ENCODE data around the gene NCKAP5L.
"Not testable (repeated sequence)": the region's sequence is repeated elsewhere in the genome, so short reads cannot be mapped to it uniquely, and the experiment has no call there.

NCKAP5L gene

DNA sequence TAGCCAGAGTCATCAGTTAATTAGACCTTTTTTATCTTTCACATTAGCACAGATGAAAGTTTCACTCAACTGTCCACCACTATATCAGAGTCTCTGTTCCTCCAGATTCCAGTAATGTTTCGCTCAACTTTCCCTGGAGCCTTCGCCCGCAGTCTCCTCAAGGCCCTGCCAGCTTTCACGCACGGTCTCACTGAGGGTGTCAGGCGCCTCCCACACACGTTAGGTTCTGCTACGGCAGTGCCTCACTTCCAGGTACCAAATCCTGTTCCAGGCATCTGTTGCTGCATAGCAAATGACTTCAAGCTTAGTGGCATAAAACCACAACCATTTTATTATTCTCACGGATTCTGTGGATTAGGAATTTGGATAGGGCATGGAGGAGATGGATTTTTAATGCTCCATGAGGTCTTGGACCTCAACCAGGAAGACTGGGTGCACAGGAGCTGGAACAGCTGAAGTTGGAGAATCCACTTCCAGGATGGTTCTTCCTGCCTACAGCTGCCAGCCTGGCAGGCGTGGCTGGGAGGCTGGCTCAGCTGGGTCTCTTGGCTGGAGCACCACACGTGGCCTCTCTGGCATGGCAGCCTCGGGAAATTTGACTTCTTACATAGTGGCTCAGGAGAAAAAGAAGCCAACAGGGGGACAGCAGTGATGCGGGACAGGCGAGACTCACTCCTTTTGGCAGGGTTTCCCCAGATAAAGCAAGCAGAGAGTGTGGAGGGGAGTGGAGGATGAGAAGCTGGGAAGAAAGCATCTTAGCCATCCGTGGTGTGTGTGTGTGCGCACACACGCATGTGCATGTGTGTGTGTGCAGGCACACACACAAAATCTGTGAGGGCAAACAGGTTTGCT, 36.0 kb upstream of the NCKAP5L start:
- DNase-seq = no peak

DNA sequence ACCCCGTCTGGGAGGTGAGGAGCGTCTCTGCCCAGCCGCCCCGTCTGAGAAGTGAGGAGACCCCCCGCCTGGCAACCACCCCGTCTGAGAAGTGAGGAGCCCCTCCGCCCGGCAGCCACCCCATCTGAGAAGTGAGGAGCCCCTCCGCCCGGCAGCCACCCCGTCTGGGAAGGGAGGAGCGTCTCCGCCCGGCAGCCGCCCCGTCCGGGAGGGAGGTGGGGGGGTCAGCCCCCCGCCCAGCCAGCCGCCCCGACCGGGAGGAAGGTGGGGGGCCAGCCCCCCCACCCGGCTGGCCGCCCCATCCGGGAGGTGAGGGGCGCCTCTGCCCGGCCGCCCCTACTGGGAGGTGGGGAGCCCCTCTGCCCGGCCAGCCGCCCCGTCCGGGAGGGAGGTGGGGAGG, 32.7 kb upstream of the NCKAP5L start:
- DNase-seq = not testable (repeated sequence)

DNA sequence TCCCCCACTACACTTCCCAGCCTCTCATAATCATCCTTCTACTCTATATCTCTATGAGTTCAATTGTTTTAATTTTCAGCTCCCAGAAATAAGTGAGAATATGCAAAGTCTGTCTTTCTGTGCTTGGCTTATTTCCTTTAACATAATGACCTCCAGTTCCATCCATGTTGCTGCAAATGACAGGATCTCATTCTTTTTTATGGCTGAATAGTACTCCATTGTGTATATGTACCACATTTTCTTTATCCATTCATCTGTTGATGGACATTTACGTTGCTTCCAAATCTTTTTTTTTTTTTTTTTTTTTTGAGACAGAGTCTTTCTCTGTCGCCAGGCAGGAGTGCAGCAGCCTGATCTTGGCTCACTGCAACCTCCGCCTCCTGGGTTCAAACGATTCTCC, 27.7 kb upstream of the NCKAP5L start:
- not testable (repeated sequence) for DNase-seq

DNA sequence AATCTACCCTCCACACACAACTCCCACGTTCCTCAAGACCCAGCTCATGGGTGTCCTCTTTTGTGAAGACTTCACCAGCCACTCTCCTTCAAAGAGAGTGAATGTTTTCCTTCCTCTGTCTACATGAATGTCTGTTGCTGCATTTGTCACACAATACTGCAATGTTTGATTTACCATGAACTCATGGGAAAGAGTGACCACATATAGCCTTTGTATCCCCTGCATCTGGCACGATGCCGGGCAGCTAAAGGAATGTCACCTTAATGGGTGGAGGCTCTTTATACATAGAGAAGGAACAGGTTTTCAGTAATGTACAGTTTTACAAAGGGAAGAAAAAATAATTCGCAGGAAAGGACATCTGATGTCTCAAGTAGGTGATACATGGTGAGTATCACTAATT, 26.8 kb upstream of the NCKAP5L start:
- no peak for DNase-seq

DNA sequence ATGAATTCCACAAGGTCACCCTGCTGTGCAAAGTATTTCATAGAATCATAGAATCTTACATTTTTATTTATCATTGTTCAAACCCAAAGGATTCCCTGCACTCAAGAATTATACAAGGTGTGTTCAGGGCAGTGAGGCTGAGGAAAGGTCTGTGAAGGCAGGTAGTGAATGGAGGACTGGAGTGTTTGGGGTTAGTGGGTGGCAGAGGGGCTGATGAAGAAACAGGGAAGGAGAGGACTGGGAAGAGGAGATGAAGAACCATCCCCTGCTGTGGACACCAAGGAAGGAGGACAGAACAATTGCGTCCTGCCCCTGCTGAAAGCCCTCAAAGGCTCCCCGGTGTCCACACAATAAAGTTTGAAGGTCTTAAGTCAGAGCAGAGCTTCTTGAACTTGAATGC, 25.5 kb upstream of the NCKAP5L start:
- DNase-seq = no peak

DNA sequence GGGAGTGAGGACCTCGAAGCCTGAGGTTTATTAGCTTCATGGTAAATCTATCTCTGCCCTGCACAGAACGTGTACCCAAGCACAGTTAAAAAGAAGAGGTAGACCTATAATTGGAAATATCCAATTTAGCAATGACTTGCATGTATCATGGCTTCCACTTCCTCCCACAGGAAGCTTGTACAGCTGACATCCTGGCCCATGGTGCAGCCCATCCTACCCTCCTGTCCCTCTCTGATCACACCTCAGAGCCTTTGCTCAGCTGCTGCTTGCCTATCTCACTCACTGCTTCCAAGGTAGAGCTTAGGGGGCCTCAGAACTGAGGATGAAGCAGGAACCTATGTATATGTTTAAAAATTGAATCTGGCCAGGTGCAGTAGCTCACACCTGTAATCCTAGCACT, 18.9 kb upstream of the NCKAP5L start:
- no peak for DNase-seq

- no peak for DNase-seq
These were observed 17.8 kb upstream of the NCKAP5L start for GRCh38 chr12:49846032-49846431.

DNA sequence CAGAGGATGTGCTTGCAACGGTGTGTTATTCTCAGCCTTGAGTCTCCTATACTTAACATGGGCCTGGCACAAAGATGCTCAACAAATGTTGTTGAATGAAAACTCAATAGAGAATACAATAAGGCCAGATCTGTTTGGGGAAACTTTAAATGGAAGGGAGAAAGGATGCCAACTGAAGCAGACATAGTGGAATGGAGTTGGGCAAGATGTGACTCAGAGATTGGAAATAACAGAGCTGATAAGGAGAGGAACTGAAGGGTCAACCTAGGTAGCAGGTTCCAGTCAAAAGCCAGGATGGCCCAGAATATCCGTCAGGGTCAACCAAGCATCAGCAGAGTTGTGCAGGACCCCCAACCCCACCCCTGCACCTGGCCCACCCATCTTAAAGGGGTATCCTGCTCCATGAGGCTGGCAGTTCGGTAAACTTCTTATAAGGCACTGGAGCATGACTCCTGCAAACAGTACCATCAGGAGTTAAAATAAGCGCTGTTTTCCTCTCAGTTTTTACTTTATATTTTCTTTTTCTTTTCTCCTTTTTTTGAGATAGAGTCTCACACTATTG, 15.7 kb upstream of the NCKAP5L start:
- no peak for DNase-seq

DNA sequence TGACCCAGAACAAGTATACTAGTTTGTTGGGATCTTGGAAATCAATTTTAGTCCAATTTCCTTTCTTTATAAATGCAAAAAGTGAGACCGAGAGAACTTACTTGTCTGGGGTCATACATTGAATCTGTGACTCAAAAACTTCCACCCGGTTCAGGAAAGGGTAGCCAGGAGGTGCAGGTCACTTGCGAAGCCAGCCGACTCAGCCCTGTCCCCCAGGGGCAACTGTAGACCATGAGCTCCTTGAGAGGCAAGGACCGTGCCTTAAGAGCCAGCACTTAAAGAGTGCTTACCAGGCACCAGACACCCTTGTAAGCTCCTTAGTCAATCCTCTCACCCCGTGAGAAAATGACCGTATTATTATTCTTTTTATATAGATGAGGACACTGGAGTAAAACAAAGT, 15.2 kb upstream of the NCKAP5L start:
- no peak for DNase-seq

DNA sequence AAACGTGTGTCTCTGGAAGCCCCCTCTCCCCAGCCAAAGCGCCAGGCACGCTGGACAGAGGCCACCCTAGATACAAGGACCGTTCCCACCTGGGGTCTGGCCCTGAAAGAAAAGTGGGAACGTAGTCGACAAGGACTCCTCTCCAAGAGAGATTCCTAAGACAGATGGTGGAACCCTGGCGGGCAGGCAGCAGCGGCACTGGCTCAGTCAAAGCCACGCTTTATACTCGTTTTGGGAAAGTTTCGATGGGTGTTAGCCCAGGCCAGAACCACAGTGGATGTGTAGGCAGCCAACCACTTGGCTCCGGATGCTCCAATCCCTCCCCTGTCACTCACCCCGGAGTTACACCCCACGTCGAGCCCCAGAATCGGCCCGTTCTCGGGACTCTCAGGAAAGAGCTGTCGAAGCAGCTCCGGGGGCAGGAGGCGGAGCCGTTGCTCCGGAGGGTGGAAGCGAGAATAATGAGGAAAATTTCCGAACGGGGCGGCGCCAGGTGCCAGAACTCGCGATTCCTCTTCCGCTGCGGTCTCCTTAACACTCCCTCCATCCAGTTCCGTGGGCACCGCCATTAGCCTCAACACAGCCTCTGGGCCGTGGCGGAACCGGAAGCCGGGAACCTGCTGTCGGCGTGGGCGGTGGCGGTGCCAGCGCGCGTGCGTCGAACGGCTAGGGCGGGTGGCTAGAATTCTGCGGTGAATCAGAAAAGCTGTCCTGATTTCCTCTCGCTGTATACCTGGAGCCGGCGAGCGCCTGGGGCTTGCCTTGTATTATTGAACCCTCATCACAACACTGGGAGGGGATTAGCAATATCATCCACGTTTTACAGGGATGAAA, 14.5 kb upstream of the NCKAP5L start, which contains the start of gene BCDIN3D:
Gene BCDIN3D, minus strand, starts transcription at position 588 of the 834 bp plus-strand sequence. Its CDS starts 19 bp downstream, at position 569.
- peak; percentile 88 for DNase-seq

DNA sequence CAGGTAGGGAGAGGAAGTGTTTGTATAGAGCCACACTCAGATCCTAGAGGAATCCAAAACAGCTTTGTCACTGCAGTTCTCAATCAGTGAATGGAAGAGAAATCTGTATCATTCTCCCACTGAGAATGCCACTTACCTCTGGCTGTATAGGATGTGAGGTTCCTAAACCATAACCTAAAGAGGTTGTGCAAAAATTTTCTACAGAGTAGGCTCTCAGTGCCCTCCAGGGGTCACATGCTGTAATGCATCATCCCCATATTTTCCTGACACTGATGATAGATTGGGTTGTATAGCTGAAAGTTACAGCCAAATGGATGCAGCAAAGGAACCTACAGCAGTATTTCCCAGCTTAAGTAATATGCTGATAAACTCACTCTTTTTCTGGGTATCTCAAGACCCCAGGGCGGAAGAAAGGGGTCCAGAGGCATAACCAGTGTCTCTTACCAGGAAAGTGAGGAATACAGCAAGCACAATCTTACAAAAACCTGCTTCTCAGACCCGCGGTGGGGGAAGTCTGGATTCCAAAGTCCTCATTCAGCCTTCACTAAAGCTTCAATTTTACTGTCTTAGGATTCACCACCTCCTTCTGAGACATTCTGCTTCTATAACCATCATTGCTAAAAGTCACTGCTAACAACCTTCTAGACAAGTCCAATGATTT, 10.9 kb upstream of the NCKAP5L start:
- no peak for DNase-seq

DNA sequence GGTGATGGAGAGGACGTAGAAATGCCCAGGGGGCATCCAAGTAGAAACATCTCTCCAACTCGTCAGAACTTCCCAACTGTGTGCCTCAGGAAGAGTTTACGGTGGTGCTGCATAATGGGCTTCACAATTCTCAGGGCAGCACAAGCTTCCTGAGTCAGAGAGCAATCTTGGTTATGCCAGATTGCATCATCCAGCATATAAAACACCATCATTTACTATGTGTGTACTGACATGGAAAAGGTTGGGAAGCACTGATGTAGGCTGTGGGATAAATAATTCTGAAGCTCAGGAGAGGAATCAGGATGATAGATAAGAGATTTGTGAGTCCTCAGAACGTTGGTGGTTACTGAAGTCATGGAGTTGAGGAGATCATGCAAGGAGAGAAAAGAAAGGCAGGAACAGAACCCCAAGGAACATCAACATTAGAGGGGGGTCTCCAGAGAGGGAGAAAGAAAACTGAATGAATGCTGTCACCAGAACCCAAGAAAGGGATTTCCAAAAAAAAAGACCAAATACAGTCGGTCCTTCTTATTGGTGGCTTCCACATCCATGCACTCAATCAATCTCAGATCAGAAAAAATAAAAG, 4.7 kb upstream of the NCKAP5L start:
- no peak for DNase-seq

DNA sequence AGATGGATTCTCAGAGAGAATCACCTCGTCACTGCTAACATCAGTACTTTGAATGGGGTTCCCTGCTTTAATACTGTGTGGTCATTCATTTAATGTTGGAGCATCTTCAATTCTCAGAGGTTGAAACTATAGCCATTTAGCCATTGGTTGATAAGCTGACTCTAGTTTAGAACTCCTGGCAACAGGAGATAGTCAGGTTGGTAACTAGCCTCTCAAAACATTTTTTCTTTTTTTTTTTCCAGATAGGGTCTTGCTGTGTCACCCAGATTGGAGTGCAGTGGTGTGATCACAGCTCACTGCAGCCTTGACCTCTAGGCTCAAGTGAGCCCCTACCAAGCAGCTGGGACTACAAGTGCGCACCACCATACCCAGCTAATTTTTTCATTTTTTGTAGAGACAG, 3.5 kb upstream of the NCKAP5L start:
- DNase-seq = no peak

DNA sequence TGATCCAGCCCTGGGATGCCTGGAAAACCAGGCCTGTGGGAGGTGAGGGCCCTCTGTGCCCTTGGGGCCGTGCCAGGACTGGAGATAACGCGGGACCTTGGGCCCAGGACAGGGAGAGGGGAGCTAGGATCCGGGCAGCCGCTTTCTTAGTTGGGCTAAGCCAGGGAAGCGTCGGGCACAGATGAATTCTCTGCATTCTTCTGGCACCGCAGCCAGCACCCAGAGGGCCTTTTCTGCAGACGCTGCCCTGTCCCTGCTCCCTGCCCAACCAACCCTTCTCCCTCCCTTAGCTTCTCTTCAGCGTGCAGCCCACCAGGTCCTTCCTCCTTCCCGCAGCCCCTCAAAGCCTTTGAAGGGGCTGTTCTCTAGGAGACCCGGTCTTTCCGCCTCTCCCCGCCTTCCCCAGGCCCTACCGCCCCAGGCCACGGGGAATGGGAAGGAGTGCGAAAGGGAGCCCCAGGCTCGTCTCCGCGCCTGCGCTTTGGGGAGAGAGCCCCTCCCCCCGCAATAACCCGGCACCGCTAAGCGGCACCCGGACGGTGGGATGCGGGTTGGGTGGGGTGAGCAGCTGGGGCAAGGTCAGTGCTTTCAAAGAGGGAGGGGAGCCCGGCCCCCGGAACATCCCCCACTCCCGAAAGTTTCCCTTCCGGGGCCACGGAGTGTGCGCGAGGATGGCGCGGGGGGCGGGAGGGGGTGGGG, 663 bp downstream of the NCKAP5L start:
- no peak for DNase-seq

- no peak for DNase-seq
These were observed 1.2 kb downstream of the NCKAP5L start for GRCh38 chr12:49827051-49827400.

DNA sequence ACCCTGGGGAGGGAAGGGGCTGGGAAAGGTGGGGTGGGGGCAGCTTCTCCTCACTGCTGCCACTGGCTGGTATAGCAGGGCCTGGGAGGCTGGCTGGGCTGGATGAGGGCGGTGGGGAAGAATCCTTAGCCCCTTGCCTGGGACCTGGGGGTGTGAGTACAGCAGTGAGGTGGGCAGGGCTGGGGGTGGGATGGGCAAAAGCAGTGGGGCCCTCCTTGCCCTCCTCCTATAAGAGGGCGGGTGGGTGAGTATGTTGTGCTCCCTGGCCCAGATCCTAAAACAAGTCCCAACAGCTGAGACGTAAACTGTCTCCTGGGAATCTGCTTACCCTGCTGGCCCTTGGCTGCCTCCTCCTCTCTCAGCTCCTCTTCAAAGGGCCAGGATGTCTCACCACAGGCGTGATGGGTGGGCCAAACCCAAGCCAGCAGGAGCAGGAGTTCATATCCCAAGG, 2.2 kb downstream of the NCKAP5L start:
- DNase-seq = no peak

DNA sequence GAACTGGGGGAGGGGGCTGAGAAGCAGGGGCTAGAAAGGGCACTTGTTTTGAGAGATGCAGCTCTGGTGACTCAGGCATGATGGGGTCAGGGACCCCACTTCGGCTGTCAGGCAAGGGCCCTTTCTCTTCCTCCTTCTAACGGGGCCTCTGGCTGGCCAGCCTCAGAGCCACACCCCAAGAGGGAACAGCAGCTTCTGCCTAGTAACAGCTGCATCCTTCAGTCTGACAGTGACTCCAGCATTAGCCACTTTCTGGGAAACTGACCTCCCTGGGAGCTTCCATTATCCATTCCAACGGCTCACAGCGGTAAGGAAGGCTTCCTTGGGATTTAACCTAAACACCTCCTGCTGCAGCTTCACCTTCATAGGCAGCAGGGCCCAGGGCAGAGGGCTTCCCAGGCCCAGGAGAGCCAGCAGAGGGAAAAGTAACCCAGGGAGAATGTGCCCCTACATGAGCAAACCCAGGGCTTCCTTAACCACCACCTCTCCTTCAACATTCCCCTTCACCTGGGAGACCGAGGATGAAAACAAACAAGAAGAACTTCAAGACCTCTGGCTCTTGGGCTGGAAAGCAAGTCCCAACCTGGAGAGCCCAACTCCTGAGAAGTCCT, 2.7 kb downstream of the NCKAP5L start:
- DNase-seq = no peak

DNA sequence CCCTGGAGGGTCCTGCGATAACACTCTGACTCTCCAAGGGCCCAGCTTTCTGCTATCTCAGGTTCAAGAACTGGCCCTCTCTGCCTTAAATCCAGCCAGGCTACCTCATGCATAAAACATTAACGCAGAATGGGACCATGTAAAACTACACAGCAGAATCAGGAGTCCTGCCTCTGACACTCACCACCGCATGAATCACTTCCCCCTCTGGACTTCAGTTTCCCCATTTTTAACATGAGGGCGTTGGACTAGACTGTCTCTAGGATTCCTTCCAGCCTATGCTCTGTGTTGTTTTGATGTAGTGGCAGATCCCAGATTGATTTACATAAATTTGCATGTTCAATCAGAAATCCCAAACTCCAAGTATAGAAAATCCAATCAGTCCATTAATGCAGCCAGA, 3.3 kb downstream of the NCKAP5L start:
- DNase-seq = no peak

DNA sequence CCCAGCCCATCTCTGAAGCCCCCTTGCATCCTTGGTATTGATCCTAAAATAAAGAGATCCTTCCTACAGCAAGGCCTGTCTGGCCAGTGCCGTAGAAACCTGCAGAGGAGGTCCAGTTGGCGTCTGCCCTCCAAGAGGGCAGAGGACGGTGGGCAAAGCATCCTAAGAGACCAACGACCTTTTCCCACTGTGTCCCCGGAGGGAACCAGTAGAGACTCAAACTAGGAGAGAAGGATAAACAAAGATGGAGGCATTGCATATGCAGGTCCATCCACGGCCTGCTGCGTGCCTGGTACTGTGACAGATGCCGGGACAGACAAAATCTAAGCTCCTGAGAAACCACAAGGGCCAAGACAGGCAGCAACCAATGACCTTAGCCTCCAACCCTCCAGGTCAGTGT, 3.8 kb downstream of the NCKAP5L start:
- DNase-seq = no peak

GRCh38 chr12:49823951-49824350, 4.3 kb downstream of the NCKAP5L start:
- no peak for DNase-seq

- DNase-seq = no peak
These were observed 4.9 kb downstream of the NCKAP5L start for GRCh38 chr12:49823350-49823749.

All from activated CD4-positive, alpha-beta T cell treated with anti-CD3 and anti-CD28 coated beads for 1 hour (primary cell).